ENCODE measurements around the gene SLC22A23.
A peak's percentile ranks its signal among the peaks of the same experiment; 100 is the strongest.

The SLC22A23 gene

DNA sequence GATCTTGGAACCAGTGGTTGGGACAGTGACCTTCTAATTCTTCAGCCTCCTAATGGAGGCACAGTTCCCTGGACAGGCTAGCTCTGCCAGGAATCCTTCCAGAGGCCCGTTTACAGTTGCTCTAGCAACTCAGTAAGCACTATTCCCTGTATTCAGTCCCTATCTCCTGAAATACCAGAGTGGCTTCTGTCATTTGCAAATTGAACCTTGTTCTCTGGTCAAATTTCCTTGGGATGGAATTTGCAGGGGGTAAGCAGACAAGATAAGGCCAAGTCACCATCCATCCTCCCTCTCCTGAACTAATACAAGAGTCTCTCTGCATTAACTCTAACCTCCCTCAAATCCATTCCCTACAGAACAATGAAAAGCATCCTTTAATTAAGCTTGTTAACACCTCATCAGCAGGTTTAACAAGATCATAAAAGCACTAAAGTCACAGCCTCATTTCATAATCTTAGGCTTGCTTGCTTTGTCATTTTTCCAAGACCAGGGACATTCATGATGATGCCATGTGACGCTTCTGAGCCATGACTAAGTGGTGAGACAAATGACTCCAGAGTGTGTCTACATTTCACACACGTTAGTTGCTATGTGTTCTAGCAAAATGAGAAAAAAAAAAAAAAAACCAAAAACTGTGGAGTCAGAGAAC lies 37.1 kb downstream of the SLC22A23 start:
- no peak for DNase-seq

DNA sequence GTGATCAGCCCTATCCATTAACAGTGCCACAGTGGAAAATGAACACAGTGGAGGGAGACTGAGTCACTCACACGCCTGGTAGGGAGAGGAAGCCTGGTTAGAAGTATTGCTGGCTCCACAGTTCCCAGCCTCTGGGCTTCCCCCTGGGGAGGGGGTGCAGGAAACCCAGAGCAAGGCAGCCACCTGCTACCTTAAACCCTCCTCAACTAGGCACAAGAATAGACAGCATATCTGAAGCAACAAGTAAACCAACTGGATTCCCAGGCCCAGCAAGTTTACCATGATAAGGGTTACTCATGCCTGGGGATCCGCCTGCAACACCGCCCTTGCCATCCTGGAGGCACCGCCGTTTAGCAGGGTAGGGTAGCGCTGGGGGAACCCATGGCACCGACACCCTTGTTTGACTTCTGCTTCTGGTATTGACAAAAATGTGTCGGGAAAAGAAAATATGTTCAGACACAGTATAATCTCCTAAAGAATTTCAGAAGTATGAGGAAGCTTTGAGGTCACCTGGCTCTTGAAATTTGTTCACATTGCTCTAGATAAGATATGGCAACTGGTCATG lies 38.3 kb downstream of the SLC22A23 start:
- DNase-seq = no peak

DNA sequence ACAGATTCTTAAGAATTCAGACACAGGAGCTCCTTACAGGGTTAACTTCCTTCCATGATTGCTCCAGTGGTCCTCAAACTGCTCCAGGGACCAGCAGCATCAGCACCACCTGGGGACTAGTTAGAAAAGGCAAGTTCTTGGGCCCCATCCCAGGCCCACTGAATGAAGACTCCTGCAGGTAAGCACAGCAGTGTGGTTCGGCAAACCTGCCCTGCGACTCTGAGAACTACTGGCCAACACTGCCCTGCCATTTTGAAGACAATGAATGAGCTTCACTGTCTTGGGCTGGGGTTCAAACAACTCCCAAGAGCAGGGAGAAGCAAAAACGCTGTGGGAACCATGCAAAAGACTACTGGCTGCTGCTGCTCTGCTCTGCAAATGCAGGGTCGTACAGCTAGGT lies 39.4 kb downstream of the SLC22A23 start:
- no peak for DNase-seq

DNA sequence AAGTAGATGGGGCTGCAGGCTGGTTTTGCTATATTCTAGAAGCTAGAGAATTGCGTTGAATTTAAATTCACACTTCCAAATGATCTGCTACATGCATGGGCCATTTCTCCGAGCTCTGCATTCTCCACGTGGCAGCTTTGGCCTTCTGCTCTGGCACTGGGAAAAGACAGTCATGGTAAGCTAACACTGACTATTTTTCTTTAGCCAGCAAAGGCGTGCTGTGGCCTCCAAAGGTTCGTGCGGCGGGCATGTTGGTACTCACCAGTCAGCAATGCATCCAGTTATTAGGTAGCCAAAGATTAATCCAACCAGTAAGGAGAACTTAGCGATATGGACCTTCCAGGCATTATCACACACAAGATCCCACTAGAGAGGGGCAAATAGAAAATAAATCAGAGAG lies 41.4 kb downstream of the SLC22A23 start:
- DNase-seq = no peak

DNA sequence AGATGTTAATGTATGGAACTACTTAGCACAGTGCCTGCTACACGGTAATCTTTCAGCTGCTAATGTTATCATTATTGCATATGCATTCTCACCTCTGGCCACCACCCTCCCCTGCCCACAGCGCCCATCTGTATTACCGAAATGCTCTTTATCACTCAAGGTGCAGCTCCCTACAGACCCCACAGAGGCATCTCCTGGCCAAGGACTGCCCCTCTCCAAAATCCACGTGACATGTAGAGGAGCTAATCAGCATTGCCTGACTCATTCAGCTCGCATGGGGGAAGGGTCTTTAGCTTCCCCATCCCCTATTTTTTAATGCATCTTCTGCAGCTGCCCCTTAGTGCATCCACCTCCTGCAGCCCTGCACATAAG lies 41.8 kb downstream of the SLC22A23 start:
- no peak for DNase-seq

DNA sequence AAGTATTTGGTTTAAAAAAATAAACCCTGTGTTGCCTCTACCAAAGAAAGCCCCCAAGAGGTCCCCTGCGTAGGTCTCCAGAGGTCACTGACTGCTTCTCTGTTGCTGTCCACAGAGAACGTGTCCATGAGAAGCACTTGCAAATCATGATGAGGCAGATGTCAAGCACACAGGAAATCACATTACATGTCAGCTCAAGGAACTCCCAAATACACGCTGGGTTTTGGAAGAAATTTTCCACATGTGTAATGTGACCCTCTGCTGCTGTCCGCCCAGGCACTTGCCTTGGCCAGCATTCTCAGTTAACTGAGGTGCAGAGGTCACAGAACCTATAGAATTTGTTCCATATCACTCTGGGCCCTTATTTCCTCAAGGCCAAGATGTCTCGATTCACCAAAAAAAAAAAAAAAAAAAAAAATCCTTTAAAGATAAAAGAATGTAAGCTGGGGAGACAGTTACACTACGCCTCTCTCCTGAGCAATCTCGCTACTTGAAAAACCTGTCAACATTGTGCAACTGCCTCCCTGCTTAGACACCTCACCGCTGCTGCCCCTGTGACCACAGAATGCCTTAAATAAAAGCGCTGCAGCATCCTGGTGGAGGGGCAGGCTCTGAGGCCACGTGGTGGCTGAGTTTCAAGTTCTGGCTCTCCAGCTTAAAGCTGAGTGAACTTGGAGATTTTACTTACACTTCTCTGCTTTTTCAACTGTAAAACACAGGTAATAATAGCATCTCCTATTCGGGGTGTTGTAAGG lies 42.3 kb downstream of the SLC22A23 start:
- DNase-seq = no peak

DNA sequence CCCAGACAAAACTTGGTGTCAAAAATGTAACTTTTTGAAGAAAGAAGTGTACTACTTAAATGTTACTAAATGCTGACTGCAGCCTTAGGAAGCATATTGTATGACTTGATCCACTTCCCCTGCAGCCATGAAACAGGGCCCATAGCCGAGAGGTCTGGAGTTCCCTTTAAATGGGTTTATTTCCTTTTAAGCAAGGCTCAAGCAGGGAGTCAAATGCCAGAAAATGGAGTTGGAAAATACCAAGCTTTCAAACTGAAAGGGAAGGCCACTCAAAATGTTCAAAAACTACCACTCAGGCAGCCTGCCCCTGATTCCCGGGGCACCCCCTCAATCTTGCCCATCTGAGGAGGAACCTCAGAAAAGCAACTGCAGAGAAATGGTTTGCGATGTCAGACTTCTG lies 43.3 kb downstream of the SLC22A23 start:
- no peak for DNase-seq

DNA sequence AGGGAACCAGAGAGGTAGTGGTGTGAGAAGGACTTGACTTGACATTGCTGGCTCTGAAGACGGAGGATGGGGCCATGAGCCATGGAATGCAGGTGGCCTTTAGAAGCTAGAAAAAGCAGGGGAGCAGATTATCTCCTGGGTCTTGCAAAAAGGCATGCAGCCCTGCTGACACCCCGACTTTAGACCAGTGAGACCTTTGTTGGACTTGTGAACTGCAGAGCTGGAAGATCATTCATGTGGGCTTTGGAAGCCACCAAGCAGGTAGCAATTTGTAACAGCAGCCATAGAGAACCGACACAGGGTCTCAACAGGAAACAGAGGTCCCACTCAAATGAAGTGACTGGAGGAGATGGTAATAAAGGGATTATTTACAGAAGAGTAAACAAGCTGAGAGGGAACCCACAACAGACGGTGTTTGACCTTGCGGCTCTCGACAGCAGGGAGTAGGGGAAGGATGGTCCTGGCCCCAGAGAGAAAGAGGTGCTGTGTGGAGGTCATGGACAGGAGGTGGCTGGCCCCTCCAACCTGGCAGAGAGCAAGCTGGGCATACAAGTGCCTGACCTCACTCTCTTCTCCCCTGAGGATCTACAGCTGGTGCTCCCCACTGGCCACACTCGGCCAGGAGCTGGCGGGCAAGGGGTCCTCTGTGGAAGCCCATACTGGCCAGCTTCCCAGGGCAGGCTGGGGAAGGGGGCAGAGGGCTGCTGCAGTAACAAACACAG lies 43.9 kb downstream of the SLC22A23 start:
- DNase-seq = no peak

DNA sequence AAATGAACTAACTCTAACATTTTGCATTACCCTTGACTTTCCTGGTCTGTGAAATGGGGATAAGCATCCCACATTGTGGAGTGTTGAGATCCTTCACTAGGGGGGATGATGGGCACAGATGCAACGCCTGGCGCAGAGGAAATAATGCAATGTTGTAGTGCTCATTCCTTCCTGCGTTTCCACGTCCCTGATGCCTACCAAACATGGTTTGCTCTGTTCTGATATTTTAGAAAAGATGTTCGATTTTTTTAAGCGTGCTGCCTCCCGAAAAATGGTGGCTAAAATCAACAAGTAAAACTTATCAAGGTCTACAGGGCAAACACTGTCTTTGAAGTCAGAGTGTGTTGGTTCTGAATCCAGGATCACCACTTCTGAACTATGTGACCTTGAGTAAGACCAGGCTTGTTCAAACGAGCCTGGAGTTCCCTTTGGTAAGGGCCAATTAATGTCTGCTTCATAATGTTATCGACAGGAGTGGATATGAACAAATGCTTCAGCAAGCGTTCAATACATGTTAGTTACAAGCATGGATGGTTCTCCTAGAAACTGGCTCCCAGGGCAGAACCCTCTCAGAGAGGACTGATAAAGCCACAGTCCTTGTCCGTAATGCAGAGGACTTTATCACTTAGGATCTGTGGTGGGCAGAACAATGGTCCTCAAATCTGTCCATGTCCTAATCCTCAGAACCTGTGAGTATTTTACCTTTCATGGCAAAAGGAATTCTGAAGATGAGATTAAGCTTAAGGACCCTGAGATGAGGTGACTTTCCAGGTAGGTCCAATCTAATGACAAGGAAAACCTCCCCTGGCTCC lies 44.7 kb downstream of the SLC22A23 start:
- no peak for DNase-seq

DNA sequence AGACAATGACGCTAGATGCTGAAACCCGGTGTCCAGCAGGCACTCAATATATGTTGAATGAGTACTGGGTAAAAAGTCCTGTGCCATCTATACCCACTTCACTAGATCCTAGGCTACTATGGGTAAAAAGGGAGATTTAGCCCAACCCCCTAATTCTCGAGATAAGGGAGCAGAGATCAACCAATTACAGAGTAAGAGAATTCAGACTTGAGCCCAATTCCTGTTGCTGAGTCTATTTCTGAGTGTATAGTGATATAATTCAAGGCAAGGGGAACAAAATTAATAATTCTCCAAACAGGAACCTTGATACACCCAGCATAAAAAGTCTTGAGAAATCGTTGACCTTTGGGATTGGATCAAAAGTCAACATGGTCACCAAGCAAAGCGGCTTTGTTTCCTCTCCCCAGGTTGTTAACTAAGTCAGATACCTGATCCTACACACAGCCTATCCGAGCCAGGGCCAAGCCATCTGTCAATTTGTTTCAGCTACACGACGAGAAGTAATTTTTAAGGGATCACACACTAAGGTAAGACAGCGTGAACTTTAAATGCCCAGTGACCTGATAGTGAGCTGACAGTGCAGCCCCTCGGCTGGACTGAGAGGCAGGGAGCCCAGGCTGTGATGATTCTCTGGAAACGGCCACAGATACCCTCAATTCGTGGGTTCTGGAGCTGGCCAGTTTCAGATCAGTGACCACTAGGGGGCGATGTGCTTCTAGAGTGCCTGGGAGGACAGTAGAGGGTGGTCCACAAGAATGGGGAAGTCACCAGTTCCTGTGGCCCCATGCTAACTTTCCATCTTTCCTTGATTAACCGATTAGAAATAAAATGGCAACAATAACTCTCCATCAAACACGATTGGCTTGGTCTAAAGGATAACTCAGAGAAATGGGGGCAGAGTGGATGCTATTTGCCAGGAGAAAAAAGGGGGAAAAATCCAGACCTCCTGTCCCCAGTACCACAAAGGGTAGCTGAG lies 46.2 kb downstream of the SLC22A23 start:
- DNase-seq = peak; percentile 73

DNA sequence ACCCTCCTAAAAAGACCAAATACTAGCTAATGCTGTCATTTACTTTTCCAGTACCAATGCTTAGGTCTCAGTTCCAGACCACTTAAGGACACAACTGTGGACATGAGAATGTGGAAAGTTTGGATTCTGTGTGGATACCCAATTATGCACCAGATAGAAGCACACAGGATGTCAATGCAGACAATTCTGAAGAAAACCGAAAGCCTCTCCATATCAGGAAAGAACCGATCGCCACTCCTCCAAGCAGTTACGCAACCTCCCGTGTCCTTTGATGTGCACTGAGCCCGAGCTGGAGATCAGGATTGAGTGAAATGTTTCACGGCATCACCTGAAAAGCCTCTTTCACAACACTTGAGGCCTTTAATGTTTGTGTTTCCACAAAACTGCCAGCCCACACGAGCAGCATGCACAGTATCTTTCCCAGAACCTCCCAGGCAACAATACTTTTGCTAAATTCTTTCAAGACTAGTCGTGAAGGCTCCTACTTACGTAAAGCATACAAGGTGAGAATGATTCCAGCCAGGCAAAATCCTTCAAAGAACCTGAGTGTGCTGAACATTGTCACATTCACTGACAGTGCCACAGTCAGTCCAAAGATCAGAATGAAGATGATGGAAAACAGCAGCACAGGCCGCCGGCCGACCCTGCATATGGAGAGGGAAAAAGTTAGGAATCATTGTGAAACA lies 47.0 kb downstream of the SLC22A23 start:
- DNase-seq = no peak

DNA sequence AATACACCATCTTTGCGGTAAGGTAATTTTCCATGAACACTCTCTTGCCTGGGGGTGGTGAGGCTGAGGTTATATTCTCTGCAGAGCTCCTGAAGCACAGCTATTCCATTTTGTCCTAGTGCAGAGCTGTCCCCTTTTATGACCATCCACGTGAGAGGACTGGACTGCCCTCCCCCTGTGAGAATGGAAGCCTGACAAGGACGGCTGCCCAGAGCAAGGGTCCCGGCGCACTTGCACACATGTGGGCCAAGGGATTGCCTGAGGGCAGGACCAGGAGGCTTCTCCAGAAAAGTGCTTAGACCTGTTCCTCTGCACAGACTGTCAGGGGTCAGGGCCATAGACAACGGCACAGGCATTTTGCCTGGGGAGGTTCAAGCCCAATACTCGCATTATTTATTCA lies 48.2 kb downstream of the SLC22A23 start:
- no peak for DNase-seq

DNA sequence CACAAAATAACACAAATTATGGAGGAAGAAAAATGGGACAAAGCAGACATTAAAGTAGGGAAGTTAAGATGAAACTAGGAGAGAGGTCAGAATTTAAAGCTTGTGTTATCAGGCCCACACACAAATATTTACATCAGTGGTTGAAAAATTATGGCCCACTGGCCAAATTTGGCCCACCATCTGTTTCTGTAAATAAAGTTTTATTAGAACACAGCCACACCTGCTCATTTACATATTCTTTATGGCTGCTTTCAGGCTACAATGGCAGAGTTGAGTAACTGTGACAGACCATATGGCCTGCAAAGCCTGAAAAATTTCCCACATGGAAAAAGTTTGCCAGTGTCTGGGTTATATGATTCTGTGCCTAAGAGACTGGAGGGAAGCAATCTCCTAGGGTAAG lies 49.0 kb downstream of the SLC22A23 start:
- peak; percentile 11 for DNase-seq

DNA sequence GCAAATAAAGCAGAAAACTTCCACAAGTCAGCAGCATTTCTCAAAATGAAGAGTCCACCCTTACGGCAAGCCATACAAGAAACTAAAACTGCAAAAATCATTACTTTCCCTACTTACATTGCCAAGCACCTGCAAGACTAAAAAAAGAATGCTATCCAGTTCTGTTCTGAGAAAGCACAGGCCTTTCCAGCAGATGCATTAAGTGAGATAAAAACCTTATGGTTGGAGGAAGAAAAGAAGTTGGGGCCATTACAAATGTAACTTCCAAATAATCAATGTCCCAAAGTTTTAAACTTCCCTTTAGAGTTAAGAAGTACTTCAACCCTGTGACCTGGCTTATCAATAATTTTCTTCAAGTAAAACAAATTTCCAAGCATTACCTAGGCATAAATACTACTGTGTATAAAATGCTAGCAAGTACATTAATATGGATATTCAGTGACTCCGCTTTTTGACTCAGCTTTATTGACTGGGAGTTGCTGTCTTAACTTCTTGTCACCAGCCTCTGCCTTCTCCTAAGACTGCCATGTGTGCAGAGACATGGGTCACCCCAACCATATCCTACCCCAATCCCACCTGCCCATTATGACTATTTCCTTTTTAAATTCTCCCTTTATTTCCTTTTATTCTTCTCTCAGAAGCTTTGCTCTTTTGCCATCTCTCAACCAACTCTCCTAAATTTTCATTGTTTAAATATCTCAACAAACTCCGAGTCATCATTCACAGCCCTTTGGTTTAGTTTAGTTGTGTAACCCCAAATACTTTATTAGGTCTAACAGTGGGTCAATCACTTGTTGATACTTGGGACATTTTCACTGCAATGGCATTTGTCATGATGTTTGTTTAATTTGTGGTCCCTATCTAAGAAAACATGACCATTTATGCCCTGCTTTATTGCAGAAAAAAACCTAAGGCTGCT lies 49.7 kb downstream of the SLC22A23 start:
- DNase-seq = no peak

DNA sequence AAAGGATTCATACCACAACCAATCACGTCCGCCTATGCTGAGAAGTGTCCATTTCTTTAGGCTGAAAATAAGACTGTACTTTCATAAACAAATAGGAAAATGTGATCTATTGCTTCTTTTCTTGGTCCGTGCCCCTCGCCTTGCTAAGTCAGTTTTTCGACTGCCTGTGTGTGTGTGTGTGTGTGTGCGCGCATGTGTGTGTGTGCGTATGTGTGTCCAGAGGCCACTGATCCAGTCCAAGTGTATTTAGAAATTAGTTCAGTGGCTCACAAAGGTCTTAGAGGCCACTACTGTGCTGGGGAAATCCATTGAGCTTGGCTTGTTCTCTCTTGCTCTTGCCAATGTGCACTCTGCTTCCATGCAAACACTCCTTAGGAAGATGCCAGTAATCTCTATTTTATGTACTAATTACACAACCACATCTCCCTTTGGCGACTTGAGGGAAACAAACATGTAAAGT lies 50.5 kb downstream of the SLC22A23 start:
- DNase-seq = no peak

DNA sequence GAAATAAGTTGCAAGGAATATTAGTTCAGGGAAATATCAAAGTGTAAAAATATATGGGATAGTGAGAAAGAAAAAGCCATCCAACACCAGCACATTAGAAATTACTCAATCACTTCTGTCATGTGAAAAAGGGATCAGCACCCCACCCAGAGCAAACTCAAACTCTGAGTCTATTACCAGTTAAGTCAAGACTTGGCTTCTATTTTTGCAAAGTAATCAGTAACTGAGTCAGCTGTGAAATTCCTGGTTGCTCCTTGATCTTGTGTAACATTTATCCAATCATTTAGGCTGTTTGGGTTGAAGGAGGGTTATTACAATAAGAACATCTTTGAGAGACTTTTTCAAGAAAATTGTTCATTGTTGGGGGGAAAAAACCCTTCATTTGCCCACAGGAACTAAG lies 51.2 kb downstream of the SLC22A23 start:
- no peak for DNase-seq

DNA sequence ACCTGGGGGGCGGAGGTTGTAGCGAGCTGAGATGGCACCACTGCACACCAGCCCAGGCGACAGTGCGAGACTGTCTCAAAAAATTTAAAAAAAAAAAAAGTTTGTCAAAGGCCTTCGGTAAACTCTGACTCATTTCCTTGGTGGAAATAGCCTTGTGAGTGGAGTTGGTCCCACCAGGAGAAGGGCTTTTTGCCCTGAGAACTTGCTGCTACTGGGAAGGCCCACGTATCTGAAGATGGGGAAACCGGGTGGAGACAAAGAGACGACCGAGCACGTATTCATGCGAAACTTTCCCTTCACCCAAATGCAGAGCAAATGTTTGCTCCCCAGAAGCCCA lies 51.7 kb downstream of the SLC22A23 start:
- no peak for DNase-seq

DNA sequence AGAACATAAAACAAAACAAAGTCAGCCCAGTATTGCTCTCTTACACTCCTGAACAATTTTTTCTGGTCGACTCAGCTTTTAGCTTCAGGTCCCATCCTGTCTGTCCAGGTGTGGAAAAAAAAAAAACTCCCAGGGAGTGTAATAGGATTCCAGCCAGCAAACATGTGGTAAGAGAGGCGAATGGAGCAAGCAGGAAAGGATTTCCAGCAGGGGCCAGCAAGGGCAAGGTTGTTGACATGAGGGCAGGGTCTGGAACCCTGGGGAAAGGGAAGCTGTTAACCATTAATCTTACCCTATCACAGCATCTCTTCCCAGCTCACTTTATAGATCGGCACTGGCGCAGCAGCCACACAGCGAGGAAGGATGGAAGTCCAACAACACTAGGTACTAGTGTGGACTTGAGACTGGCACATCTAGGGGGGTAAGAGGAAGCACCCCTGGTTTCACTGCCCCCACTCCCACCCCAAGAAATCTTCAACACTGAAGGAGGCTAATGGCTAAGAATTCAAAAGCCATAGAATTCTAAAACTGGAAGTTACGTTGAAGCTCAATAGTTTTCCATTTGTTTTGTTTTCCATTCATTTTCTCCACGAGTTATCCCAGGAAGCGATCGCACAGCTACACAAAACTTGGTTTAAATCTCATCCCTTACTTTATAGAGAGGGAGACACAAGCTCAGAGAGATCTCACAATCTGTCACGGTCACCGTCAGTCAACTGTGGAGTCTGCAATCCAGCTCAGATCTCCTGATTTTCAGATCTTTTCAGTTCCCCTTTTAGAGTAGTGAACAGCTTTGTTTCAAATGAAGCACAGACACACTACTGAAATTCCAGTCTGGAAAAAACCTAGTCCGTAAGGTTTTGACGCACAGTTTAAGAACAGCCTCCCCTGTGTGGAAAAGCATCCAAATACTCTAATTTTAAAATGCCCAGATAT lies 53.3 kb downstream of the SLC22A23 start:
- DNase-seq = peak; percentile 70

Measured in NCI-H2171 (cell line).